Natural killer cell (primary cell): ENCODE measurements around the gene TMEM187. TPM values are rescaled to one million over a fixed set of nuclear protein-coding genes. Genes with fewer than 3 reads are reported as not detected.
A peak's percentile ranks its signal among the peaks of the same experiment; 100 is the strongest.

Experiments used
- ATAC-seq, 3 donors: fragments of 150-1000 bp in 2 of 3; fragments of 200-7000 bp in 1 of 3; cut with Tn5 transposase; 1 replicate in 1 of 3; 2 replicates in 2 of 3; pipeline ENCODE4 v1.10.0; 2021; ENCODE audit warnings: mild to moderate bottlenecking in 2 of 3, moderate library complexity in 2 of 3
- DNase-seq, 2 donors: peaks; one replicate each; pipeline versions ENCODE4 v3.0.0 to v3.0.0-alpha.2; 2013 to 2021; ENCODE audit warnings: mixed read lengths in 1 of 2
- H3K27ac ChIP-seq: one replicate; pipeline ENCODE4 v1.5.1; 2013; ENCODE audit warnings: mild to moderate bottlenecking, low read length
- H3K27me3 ChIP-seq: one replicate; pipeline ENCODE4 v1.6.1; 2013; ENCODE audit warnings: low read length; ENCODE audit not compliant: control insufficient read depth, insufficient read depth
- H3K36me3 ChIP-seq: one replicate; pipeline ENCODE4 v1.6.1; 2013; ENCODE audit warnings: low read length; ENCODE audit not compliant: control insufficient read depth, insufficient read depth
- H3K4me1 ChIP-seq: one replicate; pipeline ENCODE4 v1.6.1; 2013; ENCODE audit warnings: low read length; ENCODE audit not compliant: control insufficient read depth, insufficient read depth
- H3K4me3 ChIP-seq: one replicate; pipeline ENCODE4 v1.5.1; 2013; ENCODE audit warnings: low read length
- H3K9me3 ChIP-seq: one replicate; pipeline ENCODE4 v1.6.1; 2013; ENCODE audit warnings: low read length; ENCODE audit not compliant: control insufficient read depth, insufficient read depth
- H3K27ac Mint-ChIP-seq, 2 donors: one replicate each; pipeline ENCODE4 v1.8.0; 2022; ENCODE audit warnings: mild to moderate bottlenecking in 2 of 2, mixed read lengths in 2 of 2, moderate library complexity in 1 of 2
- H3K27me3 Mint-ChIP-seq, 2 donors: one replicate each; pipeline ENCODE4 v1.8.0; 2022; ENCODE audit warnings: low read depth in 2 of 2, mixed read lengths in 2 of 2
- H3K36me3 Mint-ChIP-seq: one replicate; pipeline ENCODE4 v1.8.0; 2022; ENCODE audit warnings: mixed read lengths
- H3K4me1 Mint-ChIP-seq, 2 donors: one replicate each; pipeline ENCODE4 v1.8.0; 2022; ENCODE audit warnings: mixed read lengths in 2 of 2
- H3K4me3 Mint-ChIP-seq: one replicate; pipeline ENCODE4 v1.8.0; 2022; ENCODE audit warnings: mild to moderate bottlenecking, moderate library complexity, mixed read lengths
- H3K9me3 Mint-ChIP-seq, 2 donors: one replicate each; pipeline ENCODE4 v1.8.0; 2022; ENCODE audit warnings: mixed read lengths in 2 of 2
- WGBS: methylation state at CpG from one replicate; pipeline ENCODE4 v1.1.7; 2013; ENCODE audit warnings: missing lambda C conversion rate; ENCODE audit not compliant: insufficient coverage; 5-methylcytosine and 5-hydroxymethylcytosine counted together
- intact Hi-C: fragments of 100-400 bp; cut with micrococcal nuclease; formaldehyde crosslinking; loops from one replicate; pipeline ENCODE4 v1.14.2; 2022
- total RNA-seq, 4 donors: library from RNA; stranded (reverse); fragments of 120-200 nt in 1 of 4; gene quantifications; one replicate each; pipeline versions ENCODE4 v1.2.3 to v1.2.4, GENCODE V29; 2013 to 2022
- TF ChIP-seq, protein P1 (sequence below): fragments of 200-600 bp; IDR thresholded peaks from one replicate; pipeline ENCODE4 v1.8.0; 2022; ENCODE audit warnings: antibody characterized with exemption

The TMEM187 gene
- total RNA-seq, 3 donors from 2014 or later (not counting 1 experiment from before 2014, with no cell fraction given): 1.2 to 4.3 (median 1.4) TPM

DNA sequence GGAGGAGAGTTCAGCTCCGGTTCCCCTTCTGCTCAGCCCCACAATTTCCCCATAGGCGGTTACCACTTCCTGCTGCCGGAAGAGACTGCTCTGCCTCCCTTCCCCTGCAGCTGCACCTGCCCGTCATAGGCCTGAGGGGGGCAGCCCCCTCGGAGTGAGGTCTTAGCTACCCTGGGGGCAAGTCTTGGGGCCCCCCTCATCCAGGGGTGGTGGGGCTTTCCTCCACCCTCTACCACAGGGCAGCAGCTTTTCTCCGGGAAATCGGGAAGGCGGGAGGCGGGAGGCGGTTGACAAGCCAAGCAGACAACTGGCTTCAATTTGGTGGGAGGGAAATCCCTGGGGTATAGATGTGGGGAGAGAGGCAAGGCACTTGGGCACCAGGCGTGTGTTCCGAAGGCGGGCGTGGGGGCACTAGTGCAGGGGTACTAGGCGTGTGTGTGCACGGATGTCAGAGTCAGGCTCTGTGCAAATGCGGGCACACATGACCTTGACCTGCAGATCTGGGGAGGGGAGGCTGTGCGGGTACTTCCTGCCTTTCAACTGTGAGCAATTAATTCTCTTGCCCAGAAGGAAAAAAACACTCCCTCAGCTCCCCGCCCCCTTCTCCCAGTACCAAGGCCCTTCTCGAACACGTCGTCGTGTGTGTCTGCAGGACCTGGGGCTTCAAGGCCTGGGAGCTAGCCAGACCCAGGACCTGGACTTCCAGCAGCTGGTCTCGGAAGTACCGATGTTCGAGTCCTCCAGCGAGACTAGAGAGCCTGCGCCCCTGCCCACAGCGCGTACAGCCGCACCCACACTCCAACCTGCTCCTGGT is 45.5 kb upstream of the TMEM187 start:
- Mint-ChIP-seq H3K27me3 (no peaks in the 10 kb centered on the region), H3K9me3 (no peaks in the 10 kb centered on the region), H3K4me3 (peak overlapping the region; percentile 85), H3K36me3 (no peaks in the 10 kb centered on the region), H3K27ac (peak overlapping the region; percentile 91 to 96), H3K4me1 (peaks cover 37 to 59% of the 10 kb centered on the region in 2 donors)
- TF ChIP-seq, protein P1, sequence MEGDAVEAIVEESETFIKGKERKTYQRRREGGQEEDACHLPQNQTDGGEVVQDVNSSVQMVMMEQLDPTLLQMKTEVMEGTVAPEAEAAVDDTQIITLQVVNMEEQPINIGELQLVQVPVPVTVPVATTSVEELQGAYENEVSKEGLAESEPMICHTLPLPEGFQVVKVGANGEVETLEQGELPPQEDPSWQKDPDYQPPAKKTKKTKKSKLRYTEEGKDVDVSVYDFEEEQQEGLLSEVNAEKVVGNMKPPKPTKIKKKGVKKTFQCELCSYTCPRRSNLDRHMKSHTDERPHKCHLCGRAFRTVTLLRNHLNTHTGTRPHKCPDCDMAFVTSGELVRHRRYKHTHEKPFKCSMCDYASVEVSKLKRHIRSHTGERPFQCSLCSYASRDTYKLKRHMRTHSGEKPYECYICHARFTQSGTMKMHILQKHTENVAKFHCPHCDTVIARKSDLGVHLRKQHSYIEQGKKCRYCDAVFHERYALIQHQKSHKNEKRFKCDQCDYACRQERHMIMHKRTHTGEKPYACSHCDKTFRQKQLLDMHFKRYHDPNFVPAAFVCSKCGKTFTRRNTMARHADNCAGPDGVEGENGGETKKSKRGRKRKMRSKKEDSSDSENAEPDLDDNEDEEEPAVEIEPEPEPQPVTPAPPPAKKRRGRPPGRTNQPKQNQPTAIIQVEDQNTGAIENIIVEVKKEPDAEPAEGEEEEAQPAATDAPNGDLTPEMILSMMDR: no peak
- WGBS: 0% methylated on average over 30 of the region's 31 CpGs
- ATAC-seq (peak; percentile 39 to 69 (median 50)), DNase-seq (peak; percentile 58 to 89)
- H3K27ac ChIP-seq: peak overlapping the region; percentile 100
- H3K36me3 ChIP-seq: peaks cover 19% of the 10 kb centered on the region
- intact Hi-C loops: loop anchor here (2.0 to 10.0 kb wide), 3 partner anchors 20 to 168 kb away; partner anchors contain the start of gene MECP2
- H3K4me3 ChIP-seq: peak overlapping the region; percentile 85
- H3K4me1 ChIP-seq: peaks cover 69% of the 10 kb centered on the region
- no peaks in the 10 kb centered on the region for H3K9me3 ChIP-seq
- H3K27me3 ChIP-seq: no peaks in the 10 kb centered on the region

DNA sequence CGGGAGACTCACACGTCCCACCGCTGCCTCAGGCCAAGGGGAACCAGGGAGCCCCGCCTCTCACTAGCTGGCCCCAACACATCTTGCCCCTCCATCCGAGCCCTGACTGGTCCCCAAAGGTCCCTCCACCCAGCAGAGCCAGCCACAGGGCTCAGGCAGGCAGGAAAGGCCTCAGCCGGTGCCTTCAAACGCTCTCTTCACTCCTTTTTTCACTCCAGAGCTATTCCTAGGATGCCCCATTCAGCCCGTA is 45.0 kb upstream of the TMEM187 start:
- Mint-ChIP-seq H3K4me1 (peaks cover 32 to 54% of the 10 kb centered on the region in 2 donors), H3K4me3 (peak overlapping the region; percentile 85), H3K9me3 (no peaks in the 10 kb centered on the region), H3K27me3 (no peaks in the 10 kb centered on the region), H3K27ac (peak overlapping the region; percentile 91 to 96), H3K36me3 (no peaks in the 10 kb centered on the region)
- H3K27ac ChIP-seq: peak overlapping the region; percentile 100
- H3K9me3 ChIP-seq: no peaks in the 10 kb centered on the region
- intact Hi-C loops: loop anchor here (2.0 to 10.0 kb wide), 3 partner anchors 21 to 167 kb away; partner anchors contain the start of gene MECP2
- H3K27me3 ChIP-seq: no peaks in the 10 kb centered on the region
- DNase-seq (no peak), ATAC-seq (peak in 1 of 3 donors; percentile 0)
- peak overlapping the region; percentile 85 for H3K4me3 ChIP-seq
- under 1% methylated on average over 8 of the region's 8 CpGs for WGBS
- TF ChIP-seq, protein P1: no peak
- H3K4me1 ChIP-seq: peaks cover 63% of the 10 kb centered on the region
- H3K36me3 ChIP-seq: peaks cover 22% of the 10 kb centered on the region

DNA sequence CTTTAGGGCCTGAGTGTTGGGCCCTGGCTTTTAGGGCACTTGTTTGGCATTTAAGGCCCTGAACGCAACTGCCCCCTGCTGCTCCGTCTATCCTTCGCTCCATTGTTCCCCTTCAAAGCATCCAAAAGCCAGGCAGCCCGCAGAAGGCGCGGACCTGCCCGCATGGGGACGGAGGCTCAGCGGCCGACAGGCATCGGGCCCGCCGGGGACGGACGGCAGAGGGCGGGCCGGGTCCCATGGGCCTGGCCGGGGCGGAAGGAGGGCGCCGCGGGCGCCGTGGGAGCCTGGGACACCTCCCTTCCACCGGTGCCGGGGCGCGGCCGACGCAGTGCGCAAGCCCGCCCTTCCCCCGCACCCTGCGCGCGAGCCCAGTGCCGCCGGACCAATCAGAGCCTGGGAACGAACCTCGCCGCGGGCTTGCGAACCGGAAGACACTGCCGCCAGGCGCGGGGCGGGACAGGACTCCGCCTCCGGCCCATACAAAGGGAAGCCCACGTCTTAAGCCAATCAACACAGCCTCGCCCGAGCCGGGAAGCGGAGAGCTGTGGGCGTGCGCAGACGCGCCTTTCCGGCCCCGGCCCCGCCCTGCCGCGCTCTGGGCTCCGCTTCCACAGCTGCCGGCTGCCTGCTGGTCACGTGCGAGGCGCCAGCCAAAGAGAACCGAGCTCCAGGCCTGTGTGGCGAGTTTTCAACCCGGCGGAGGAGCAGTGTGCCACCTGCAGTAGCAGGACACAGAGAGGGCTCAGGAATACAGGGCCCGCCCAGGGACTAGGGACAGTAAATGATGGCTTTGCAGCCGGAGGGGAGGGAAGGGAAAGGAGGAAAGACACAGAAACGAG is 44.4 kb upstream of the TMEM187 start:
- H3K4me1 ChIP-seq: peaks cover 58% of the 10 kb centered on the region
- H3K27me3 ChIP-seq: no peaks in the 10 kb centered on the region
- H3K9me3 Mint-ChIP-seq: no peaks in the 10 kb centered on the region

More for the DNA sequence above, 44.4 kb upstream of the TMEM187 start:
- ATAC-seq (peak; percentile 75 to 90 (median 81)), DNase-seq (peak; percentile 85 to 96)
- Mint-ChIP-seq H3K27ac (peak overlapping the region; percentile 91 to 96), H3K4me3 (peak overlapping the region; percentile 91), H3K27me3 (no peaks in the 10 kb centered on the region), H3K4me1 (peaks cover 28 to 48% of the 10 kb centered on the region in 2 donors), H3K36me3 (no peaks in the 10 kb centered on the region)
- intact Hi-C loops: loop anchor here (2.0 to 10.0 kb wide), 3 partner anchors 21 to 167 kb away; partner anchors contain the start of gene MECP2
- peak overlapping the region; percentile 85 for H3K4me3 ChIP-seq
- under 1% methylated on average over 74 of the region's 76 CpGs for WGBS
- TF ChIP-seq, protein P1: no peak
- H3K27ac ChIP-seq: peak overlapping the region; percentile 100
- H3K9me3 ChIP-seq: no peaks in the 10 kb centered on the region
- H3K36me3 ChIP-seq: peaks cover 22% of the 10 kb centered on the region
